HG02885 (cell line): Measurements from ENCODE around the gene HECW1.

ENCODE experiments used
- ATAC-seq: cut with Tn5 transposase; IDR thresholded peaks from one replicate; pipeline ENCODE4 v1.9.1; 2021; ENCODE audit warnings: mild to moderate bottlenecking; ENCODE audit not compliant: unreplicated experiment, poor library complexity

The HECW1 gene

DNA sequence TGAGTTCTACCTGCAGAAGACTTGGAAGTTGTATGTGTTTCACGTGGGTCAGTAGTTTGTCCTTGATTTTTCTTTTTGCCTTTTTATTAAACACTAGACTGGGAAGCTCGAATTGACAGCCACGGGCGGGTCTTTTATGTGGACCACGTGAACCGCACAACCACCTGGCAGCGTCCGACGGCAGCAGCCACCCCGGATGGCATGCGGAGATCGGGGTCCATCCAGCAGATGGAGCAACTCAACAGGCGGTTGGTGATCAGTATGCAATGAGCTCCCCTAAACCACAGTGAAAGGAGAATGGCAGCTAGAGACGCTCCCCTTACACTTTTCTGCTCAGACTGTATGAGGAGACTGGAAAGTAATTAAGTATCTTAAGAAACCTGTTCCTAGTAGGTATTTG, 343.8 kb downstream of the HECW1 start:
- no peak for ATAC-seq

GRCh38 chr7:43458330-43459018, 346.0 kb downstream of the HECW1 start:
- ATAC-seq = no peak

DNA sequence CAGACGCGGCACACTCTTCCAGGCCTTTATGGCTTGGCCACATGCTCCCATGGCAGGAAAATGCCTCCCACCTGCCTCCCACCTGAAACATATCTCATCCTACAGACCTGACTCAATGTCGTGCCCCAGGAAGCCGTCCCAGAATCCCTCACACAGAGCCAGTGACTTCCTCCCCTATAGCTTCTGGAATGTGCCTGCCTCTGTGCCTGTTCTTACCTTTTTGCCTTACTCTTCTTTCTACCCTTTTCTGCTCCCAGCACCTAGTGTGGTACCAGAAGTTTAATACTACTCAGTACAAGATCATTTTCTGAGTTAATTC, 346.5 kb downstream of the HECW1 start:
- ATAC-seq = no peak

DNA sequence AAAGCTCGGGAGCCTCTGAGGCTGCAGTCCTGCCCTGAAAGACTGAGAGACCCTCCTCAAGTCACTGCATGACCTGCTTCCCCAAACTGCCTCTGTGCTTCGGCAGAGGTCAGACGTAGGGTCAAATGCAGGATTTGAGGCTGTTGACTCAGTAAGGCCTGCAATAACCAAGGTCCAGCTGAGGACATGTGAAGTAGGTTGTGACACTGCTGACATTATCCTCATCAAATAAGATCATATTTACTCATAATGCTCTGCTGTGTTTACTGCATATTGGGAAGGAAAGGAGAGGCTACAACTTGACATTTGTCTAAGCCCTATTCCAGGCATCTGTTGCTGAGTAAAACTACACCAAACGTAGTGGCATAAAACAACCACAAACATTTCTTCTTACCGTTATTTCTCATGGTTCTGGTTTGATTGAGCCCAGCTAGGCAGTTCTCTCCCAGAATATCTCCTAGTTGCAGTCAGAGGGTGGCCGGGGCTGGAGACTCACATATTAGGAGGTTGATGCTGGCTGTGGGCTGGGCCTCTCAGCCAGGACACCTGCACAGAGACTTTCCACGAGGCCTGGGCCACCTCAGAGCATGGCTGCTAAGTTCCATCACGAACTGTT, 348.4 kb downstream of the HECW1 start:
- ATAC-seq = no peak

- no peak for ATAC-seq
Measured at GRCh38 chr7:43461349-43462024, 349.0 kb downstream of the HECW1 start.

GRCh38 chr7:43462836-43463235, 350.4 kb downstream of the HECW1 start:
- no peak for ATAC-seq

GRCh38 chr7:43463401-43463980, 351.0 kb downstream of the HECW1 start:
- no peak for ATAC-seq

DNA sequence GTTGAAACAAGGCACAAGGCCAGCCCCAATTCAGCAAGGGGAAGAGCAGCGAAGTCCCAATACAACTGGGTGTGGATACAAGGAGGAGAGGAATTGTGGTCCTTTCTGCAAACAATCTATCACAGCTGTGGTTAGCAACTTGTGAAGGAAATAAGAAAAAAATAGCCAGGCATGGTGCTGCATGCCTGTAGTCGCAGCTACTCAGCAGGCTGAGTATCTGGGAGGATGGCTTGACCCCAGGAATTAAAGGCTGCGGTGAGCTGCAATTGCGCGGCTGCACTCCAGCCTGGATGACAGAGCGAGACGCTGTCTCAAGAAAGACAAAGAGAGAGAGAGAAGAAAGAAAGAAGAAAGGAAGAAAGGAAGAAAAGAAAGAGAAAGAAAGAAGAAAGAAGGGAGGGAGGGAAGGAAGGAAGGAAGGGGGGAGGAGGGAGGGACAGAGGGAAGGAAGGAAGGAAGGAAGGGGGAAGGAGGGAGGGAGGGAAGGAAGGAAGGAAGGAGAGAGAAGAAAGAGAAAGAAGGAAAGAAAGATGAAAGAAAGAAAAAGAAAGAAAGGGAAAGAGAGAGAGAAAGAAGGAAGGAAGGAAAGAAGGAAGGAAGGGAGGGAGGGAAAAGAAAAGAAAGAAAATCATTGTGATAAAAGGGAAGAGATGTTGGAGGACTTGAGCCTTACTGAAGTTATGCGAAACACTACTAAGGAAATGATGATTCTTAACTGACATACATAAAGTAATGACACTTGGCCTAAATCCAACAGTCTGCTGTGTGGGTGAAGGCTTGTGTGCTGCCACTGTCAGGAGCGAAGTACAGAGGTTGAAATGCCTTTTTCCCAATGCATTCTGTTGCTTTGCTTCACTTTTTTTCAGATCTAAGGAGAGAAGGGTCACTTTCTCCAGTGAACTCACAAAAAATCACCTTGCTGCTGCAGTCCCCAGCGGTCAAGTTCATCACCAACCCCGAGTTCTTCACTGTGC, 353.4 kb downstream of the HECW1 start:
- ATAC-seq = no peak

DNA sequence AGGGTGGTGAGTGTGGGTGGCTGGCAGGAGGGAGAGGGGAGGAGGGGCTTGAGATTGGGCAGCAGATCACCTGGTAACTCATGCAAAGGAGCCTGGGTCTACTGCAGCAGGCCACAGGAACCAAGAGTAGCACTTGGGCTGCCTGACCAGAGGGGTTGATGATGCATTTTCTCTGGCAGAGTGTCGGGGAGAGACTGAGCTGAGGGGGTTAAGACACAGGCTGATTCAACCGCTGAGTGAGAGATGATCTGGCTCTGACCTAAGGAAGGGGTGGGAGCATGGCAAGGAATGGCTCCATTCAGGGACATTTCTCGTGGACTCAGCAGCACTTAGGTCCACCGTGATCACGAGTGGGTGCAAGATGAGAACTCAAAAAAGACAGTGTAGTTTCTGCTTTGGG, 355.0 kb downstream of the HECW1 start:
- no peak for ATAC-seq

DNA sequence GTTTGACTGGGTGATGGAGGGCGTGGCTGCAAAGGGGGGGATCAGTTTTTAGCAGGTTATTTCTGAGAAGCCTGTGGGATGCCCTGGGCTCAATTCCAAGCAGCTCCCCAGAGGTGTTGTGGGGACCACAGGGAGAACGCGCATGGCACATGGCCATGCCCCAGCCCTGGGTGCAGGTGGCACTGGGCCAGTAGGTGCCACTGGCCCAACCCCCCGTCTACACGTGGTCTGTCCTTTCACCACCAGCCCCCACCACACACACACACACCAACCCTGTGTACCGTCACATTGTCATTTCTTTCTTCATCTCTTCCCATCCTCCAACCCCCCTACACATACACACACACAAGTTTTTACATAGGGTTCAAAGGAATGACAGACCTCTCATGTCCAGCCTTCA, 355.4 kb downstream of the HECW1 start:
- ATAC-seq = no peak

- ATAC-seq = peak; percentile 72
Measured at GRCh38 chr7:43469051-43469450, 356.6 kb downstream of the HECW1 start.

DNA sequence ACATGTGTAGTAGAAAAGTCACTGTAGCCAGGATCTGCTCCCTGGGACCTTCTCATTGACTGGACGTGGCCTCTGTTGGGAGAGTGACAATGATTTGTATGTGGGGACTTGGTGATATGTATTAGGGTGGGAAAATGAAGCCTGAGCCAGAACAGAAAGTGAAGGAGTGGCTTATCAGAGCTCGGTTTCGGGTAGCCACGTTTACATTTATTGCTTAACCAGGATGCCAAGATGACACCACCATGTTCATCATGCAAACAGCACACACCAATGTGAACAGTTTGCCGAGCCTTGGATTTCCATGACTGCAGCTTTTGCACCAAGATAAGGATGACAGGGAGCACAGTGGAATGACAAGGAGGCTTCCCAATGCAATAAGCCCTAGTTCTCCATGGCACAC, 357.7 kb downstream of the HECW1 start:
- no peak for ATAC-seq

DNA sequence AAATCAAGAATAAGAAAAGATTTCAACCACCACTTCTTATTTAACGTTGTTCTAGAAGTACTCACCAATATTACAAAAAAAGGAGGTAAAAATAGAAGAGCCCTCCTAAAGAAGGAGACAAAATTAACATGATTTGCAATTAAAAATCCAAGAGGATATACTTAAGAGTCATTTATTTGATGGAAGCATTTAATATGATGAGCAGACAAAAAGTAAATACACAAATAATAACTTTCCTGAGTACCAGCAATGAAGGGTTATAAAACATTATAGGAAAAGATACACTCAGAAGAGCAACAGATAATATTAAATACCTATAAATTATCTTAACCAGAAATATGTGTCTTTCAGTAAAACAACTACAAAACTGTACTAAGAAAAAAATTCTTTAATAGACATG, 363.5 kb downstream of the HECW1 start:
- ATAC-seq = no peak

DNA sequence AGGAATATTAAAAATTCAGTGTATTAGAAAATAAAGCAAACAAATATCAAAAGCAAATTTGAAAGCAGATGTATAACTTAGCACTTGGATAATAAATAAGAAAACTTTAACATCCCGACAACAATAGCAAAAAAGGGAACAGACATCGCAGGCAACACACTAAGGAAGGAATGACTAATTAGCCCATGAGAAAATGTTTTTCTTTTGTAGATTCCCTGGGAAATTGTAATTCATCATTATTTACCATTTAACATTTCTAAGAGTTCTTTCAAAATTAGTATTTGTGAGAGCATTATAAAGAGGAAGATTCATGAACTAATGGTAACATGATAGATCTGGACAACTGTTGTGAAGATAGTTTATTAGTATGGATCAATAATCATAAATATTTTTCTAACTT, 364.4 kb downstream of the HECW1 start:
- no peak for ATAC-seq

- no peak for ATAC-seq
Measured at GRCh38 chr7:43479042-43479441, 366.6 kb downstream of the HECW1 start.

GRCh38 chr7:43479543-43479942, 367.1 kb downstream of the HECW1 start:
- no peak for ATAC-seq

GRCh38 chr7:43480581-43480980, 368.1 kb downstream of the HECW1 start:
- no peak for ATAC-seq

DNA sequence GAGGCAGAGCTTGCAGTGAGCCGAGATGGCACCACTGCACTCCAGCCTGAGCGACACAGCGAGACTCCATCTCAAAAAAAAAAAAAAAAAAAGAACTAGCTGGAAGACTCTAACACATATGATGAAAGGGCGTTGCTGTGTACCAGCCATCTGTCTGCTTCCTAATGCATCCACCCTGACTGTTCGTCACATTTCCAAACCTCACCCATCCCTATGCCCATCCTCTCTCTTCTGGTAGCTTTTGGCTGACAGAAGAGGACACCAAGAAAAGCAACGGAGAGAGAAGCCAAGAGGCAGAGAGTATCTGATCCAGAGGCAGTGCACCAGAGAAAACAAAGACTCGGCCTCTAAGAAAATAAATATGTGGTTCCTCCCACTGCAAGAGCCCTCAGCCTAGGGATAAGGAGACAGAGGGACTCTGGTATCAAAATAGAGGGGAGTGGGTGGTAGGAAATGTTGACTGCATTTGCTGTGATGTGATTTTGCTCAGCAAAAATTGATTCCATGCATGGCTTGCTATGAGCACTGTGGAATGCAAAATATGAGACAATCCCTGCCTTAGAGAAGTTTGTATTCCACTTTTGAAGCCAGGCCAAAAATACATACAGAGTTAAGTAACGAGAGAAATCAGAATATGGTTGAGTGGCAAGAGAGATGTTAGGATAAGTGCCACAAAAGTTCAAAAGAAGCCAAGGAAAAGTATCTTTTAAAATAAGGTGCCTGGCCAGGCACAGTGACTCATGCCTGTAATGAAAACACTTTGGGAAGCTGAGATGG, 369.6 kb downstream of the HECW1 start:
- ATAC-seq = no peak

- ATAC-seq = no peak
Measured at GRCh38 chr7:43482679-43483252, 370.3 kb downstream of the HECW1 start.
